VCaP (cell line): ENCODE measurements around the gene DPPA5.
"Not testable (repeated sequence)": the region's sequence is repeated elsewhere in the genome, so short reads cannot be mapped to it uniquely, and the experiment has no call there.

Source experiments
- H3K27ac ChIP-seq: fragments of 450-650 bp; 2 replicates; pipeline ENCODE4 v1.5.1; 2017
- TF ChIP-seq, protein P1 (sequence below): fragments of 450-650 bp; conservative IDR thresholded peaks from 2 replicates; pipeline ENCODE4 v1.5.1; 2017; ENCODE audit warnings: mild to moderate bottlenecking, moderate library complexity

The DPPA5 gene, protein sequence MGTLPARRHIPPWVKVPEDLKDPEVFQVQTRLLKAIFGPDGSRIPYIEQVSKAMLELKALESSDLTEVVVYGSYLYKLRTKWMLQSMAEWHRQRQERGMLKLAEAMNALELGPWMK

GRCh38 chr6:73353636-73354593 is at the start of gene DPPA5:
DPPA5 (minus strand) TSS chr6:73354276; CDS start chr6:73354225, 51 bp downstream.
- TF ChIP-seq, protein P1, sequence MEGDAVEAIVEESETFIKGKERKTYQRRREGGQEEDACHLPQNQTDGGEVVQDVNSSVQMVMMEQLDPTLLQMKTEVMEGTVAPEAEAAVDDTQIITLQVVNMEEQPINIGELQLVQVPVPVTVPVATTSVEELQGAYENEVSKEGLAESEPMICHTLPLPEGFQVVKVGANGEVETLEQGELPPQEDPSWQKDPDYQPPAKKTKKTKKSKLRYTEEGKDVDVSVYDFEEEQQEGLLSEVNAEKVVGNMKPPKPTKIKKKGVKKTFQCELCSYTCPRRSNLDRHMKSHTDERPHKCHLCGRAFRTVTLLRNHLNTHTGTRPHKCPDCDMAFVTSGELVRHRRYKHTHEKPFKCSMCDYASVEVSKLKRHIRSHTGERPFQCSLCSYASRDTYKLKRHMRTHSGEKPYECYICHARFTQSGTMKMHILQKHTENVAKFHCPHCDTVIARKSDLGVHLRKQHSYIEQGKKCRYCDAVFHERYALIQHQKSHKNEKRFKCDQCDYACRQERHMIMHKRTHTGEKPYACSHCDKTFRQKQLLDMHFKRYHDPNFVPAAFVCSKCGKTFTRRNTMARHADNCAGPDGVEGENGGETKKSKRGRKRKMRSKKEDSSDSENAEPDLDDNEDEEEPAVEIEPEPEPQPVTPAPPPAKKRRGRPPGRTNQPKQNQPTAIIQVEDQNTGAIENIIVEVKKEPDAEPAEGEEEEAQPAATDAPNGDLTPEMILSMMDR = no peak

DNA sequence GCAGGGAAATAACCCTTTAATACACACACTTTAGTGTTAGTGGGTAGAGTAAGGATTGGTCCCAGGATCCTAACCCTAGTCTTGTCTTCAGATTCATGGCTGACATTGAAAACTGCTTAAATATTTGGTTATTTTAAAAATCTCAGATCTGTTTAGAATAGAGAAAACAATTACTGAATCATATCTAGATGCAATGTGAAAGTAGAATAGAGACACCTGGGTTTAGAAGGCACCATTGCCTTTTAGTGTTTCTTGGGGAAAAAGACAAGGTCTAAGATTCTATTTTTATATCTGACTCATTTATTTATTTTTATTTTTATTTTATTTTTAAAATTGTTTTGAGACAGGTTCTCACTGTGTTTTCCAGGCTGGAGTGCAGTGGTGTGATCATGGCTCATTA is 46.6 kb upstream of the DPPA5 start:
- H3K27ac ChIP-seq = no peak overlapping the region
- TF ChIP-seq, protein P1 = no peak

More at GRCh38 chr6:73353636-73354593, at the start of gene DPPA5:
- H3K27ac ChIP-seq = no peak within 1 kb of the TSS

- TF ChIP-seq, protein P1 = no peak
- no peak overlapping the region for H3K27ac ChIP-seq
Measured at GRCh38 chr6:73395875-73396274, 41.8 kb upstream of the DPPA5 start.

DNA sequence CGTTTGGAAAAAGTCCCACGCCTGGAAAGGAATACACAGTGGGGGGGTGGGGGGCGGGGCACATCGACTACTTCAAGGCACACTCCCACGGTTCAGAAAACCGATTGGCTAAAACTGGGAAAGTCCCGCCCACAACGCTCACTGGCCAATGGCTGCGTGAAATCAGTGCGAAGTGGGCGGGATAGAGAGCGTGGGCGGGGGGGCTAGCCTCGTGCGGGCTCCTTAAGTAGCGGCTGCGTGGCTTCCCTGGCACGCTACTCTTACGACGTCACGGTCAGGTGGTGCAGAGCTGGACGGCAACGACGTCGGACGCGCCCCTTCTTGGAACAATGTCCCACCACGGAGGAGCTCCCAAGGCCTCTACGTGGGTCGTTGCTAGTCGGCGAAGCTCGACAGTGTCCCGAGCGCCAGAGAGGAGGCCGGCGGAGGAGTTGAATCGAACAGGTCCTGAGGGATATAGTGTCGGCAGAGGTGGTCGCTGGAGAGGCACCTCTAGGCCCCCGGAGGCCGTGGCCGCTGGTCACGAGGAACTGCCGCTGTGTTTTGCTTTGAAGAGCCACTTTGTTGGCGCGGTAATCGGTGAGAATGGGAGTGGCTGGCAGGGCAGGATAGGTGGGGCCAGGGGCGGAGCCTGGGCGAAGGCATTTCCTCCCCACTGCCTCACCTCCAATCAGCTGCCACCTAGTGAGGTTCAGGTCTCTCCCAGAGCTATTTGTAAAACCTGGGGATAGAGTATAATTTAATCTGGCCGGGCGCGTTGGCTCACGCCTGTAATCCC is 40.7 kb upstream of the DPPA5 start, which contains the start of gene DDX43:
Gene DDX43, plus strand, starts transcription at position 252 of the 778 bp plus-strand sequence. Its CDS starts 78 bp downstream, at position 330.
- no peak within 1 kb of the TSS for H3K27ac ChIP-seq
- TF ChIP-seq, protein P1 = no peak

DNA sequence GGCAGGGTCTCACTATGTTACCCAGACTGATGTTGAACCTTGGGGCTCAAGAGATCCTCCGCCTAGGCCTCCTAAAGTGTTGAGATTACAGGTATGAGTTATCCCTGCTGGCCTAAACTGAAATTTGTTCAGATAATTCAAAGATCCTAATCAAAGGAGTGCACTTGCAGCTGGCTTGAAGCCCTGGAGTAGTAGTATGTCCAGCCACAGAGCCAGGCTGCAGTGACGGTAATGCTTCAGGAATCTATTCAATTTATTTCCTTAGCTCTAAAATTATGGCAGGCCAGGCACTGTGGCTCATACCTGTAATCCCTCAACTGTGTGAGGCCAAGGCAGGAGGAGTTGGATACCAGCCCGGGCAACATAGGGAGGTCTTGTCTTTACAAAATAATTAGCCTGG is 39.2 kb upstream of the DPPA5 start:
- no peak overlapping the region for H3K27ac ChIP-seq
- TF ChIP-seq, protein P1 = no peak

DNA sequence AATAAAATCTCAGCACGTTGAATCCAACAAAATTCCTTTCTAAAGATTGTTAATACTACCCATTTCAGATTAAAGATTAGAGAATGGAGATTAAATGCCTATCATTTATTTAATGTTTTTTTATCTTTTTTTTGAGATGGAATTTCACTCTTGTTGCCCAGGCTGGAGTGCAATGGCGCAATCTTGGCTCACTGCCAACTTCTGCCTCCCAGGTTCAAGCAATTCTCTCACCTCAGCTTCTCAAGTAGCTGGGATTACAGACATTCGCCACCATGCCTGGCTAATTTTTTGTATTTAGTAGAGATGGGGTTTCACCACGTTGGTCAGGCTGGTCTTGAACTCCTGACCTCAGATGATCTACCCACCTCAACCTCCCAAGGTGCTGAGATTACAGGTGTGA is 38.1 kb upstream of the DPPA5 start:
- H3K27ac ChIP-seq = not testable (repeated sequence)

- TF ChIP-seq, protein P1 = no peak
Measured at GRCh38 chr6:73391675-73392074, 37.6 kb upstream of the DPPA5 start.

More at GRCh38 chr6:73391675-73392074, 37.6 kb upstream of the DPPA5 start:
- no peak overlapping the region for H3K27ac ChIP-seq
